GM18520 (cell line): ENCODE measurements around the gene SLC18A2.
"Not testable (repeated sequence)": the region's sequence is repeated elsewhere in the genome, so short reads cannot be mapped to it uniquely, and the experiment has no call there.

Source experiments
- ATAC-seq: cut with Tn5 transposase; IDR thresholded peaks from one replicate; pipeline ENCODE4 v1.9.1; 2021; ENCODE audit not compliant: unreplicated experiment

Gene SLC18A2

GRCh38 chr10:117262291-117262902 is 21.5 kb downstream of the SLC18A2 start:
- no peak for ATAC-seq

GRCh38 chr10:117262903-117263293 is 22.0 kb downstream of the SLC18A2 start:
- no peak for ATAC-seq

GRCh38 chr10:117264782-117265181 is 23.9 kb downstream of the SLC18A2 start:
- no peak for ATAC-seq

- no peak for ATAC-seq
These were observed 25.5 kb downstream of the SLC18A2 start for GRCh38 chr10:117266400-117266799.

GRCh38 chr10:117266812-117267211 is 25.9 kb downstream of the SLC18A2 start:
- no peak for ATAC-seq

- ATAC-seq: no peak
These were observed 27.3 kb downstream of the SLC18A2 start for GRCh38 chr10:117268258-117268657.

- ATAC-seq: no peak
These were observed 28.0 kb downstream of the SLC18A2 start for GRCh38 chr10:117268907-117269306.

- ATAC-seq: no peak
These were observed 30.5 kb downstream of the SLC18A2 start for GRCh38 chr10:117271427-117271826.

GRCh38 chr10:117272195-117273076 is 31.5 kb downstream of the SLC18A2 start:
- no peak for ATAC-seq

- no peak for ATAC-seq
These were observed 33.1 kb downstream of the SLC18A2 start for GRCh38 chr10:117273980-117274379.

- ATAC-seq: no peak
These were observed 33.6 kb downstream of the SLC18A2 start for GRCh38 chr10:117274509-117274908.

GRCh38 chr10:117275121-117275520 is 34.2 kb downstream of the SLC18A2 start:
- no peak for ATAC-seq

- ATAC-seq: no peak
These were observed 36.8 kb downstream of the SLC18A2 start for GRCh38 chr10:117277675-117278074.

GRCh38 chr10:117284716-117285494 is 44.0 kb downstream of the SLC18A2 start:
- ATAC-seq: no peak

GRCh38 chr10:117290872-117291271 is 50.0 kb downstream of the SLC18A2 start:
- ATAC-seq: not testable (repeated sequence)

GRCh38 chr10:117294039-117294645 is 53.2 kb downstream of the SLC18A2 start:
- no peak for ATAC-seq

GRCh38 chr10:117294735-117295134 is 53.8 kb downstream of the SLC18A2 start:
- ATAC-seq: no peak

GRCh38 chr10:117298219-117298618 is 57.3 kb downstream of the SLC18A2 start:
- ATAC-seq: no peak

GRCh38 chr10:117299435-117299834 is 58.5 kb downstream of the SLC18A2 start:
- no peak for ATAC-seq

GRCh38 chr10:117300671-117301070 is 59.8 kb downstream of the SLC18A2 start:
- ATAC-seq: no peak

- ATAC-seq: not testable (repeated sequence)
These were observed 62.5 kb downstream of the SLC18A2 start for GRCh38 chr10:117303451-117303850.
